ENCODE data around the gene RNF144B. TPM values are rescaled to one million over a fixed set of nuclear protein-coding genes. Genes with fewer than 3 reads are reported as not detected.
"Not testable (repeated sequence)": the region's sequence is repeated elsewhere in the genome, so short reads cannot be mapped to it uniquely, and the experiment has no call there.

RNF144B gene
- total and polyA plus RNA-seq, 2 of the 13 experiments (the other 11 are each of a cell fraction or from before 2014, with no cell fraction given), result 1.8 to 4.3 TPM

- H3K27ac ChIP-seq (ENCODE audit: extremely low read length, insufficient read depth, low read length), result no peak overlapping the region
- no peak for FAIRE-seq
- no peak for DNase-seq (ENCODE audit: low spot score)
- ChIA-PET POLR2A (interaction anchor here (1.4 kb wide), 1 partner anchor 20 kb away, joined by 3 read pairs; the partner anchor contains the start of gene RNF144B), CTCF (ENCODE audit: low intra/inter-chr PET ratio, low total read pairs) (no interaction called here)
- no peaks in the 10 kb centered on the region for H3K27me3 ChIP-seq (ENCODE audit: control insufficient read depth in 1 of 2, insufficient read depth in 2 of 2, low read length in 2 of 2)
- no peaks in the 10 kb centered on the region for H4K20me1 ChIP-seq (ENCODE audit: insufficient read depth, low read length)
- H3K4me3 ChIP-seq (replicated peaks in 1 of 3; ENCODE audit: insufficient read depth in 1 of 3, low read depth in 2 of 3, low read length in 3 of 3), result no peak overlapping the region
- no peak for ATAC-seq
- peaks cover 8% of the 10 kb centered on the region; the same call in 1 of the 2 replicates for H3K4me1 ChIP-seq (ENCODE audit: insufficient read depth, low read length)
- H2AFZ ChIP-seq (ENCODE audit: low read length), result no peak overlapping the region
- in situ Hi-C loops (cut with HindIII; ENCODE audit: extremely low pct_ligation_motif_present, low pct_unique_long_range_greater_than_20kb), result no loop called here
- intact Hi-C loops (cut with micrococcal nuclease; ENCODE audit: unreplicated experiment), result no loop called here
- no peaks in the 10 kb centered on the region for H3K9me3 ChIP-seq (ENCODE audit: low read length)
- H3K36me3 ChIP-seq (replicated peaks in 1 of 2; ENCODE audit: control insufficient read depth in 1 of 2, insufficient read depth in 2 of 2, low read length in 2 of 2), result no peaks in the 10 kb centered on the region; a peak in 1 of 5 replicates
- 97% methylated on average over 4 of the region's 4 CpGs for WGBS (ENCODE audit: low lambda C conversion rate)
- no peak overlapping the region for H3K9ac ChIP-seq (ENCODE audit: insufficient read depth, low read depth, low read length)
- TF ChIP-seq ZFYVE20 (CRISPR knock-in tag; IDR thresholded peaks at IDR 0.05; ENCODE audit: borderline replicate concordance, low read depth), result no peak
- no peak for TF ChIP-seq SCMH1 (CRISPR knock-in tag; IDR thresholded peaks at IDR 0.05; ENCODE audit: borderline replicate concordance)
- TF ChIP-seq BORCS8-MEF2B (CRISPR knock-in tag; IDR thresholded peaks at IDR 0.05), result no peak
- TF ChIP-seq ZNF317 (CRISPR knock-in tag; IDR thresholded peaks at IDR 0.05), result no peak
- TF ChIP-seq NFYB (CRISPR knock-in tag; IDR thresholded peaks at IDR 0.05), result no peak
- no peak for TF ChIP-seq ZBTB26 (CRISPR knock-in tag; IDR thresholded peaks at IDR 0.05; ENCODE audit: borderline replicate concordance)
- no peak for TF ChIP-seq HIC2 (CRISPR knock-in tag; IDR thresholded peaks at IDR 0.05; ENCODE audit: low read depth)
- no peak for TF ChIP-seq ZFP36L2 (CRISPR knock-in tag; IDR thresholded peaks at IDR 0.05)
- no peak for TF ChIP-seq ZFAT (CRISPR knock-in tag; conservative IDR thresholded peaks at IDR 0.05)
- no peak for TF ChIP-seq HNF4G (IDR thresholded peaks at IDR 0.05; ENCODE audit: borderline replicate concordance, low read depth, low read length)
- no peak for TF ChIP-seq HNF4G (CRISPR knock-in tag; IDR thresholded peaks at IDR 0.05; ENCODE audit: borderline replicate concordance, low read depth)
- TF ChIP-seq BRD4 (CRISPR knock-in tag; IDR thresholded peaks at IDR 0.05), result no peak
- H3K4me2 ChIP-seq (ENCODE audit: low read depth, low read length), result no peak overlapping the region
- no peaks in the 10 kb centered on the region for H3K79me2 ChIP-seq (ENCODE audit: insufficient read depth, low read length)
- BruUV-seq (replicated peaks), result no TSS peak
These were observed 20.0 kb downstream of the RNF144B start for GRCh38 chr6:18406955-18407749.

GRCh38 chr6:18409602-18410001 lies 22.5 kb downstream of the RNF144B start:
- H4K20me1 ChIP-seq (ENCODE audit: insufficient read depth, low read length); H3K4me3 ChIP-seq (replicated peaks in 1 of 3; ENCODE audit: insufficient read depth in 1 of 3, low read depth in 2 of 3, low read length in 3 of 3); H3K9me3 ChIP-seq (ENCODE audit: low read length); POLR2A ChIA-PET; H2AFZ ChIP-seq (ENCODE audit: low read length); H3K27ac ChIP-seq (ENCODE audit: extremely low read length, insufficient read depth, low read length); H3K9ac ChIP-seq (ENCODE audit: insufficient read depth, low read depth, low read length); BruUV-seq (replicated peaks); H3K27me3 ChIP-seq (ENCODE audit: control insufficient read depth in 1 of 2, insufficient read depth in 2 of 2, low read length in 2 of 2); H3K4me2 ChIP-seq (ENCODE audit: low read depth, low read length); H3K36me3 ChIP-seq (replicated peaks in 1 of 2; ENCODE audit: control insufficient read depth in 1 of 2, insufficient read depth in 2 of 2, low read length in 2 of 2); ATAC-seq; CTCF ChIA-PET (ENCODE audit: low intra/inter-chr PET ratio, low total read pairs); in situ Hi-C loops (cut with HindIII; ENCODE audit: extremely low pct_ligation_motif_present, low pct_unique_long_range_greater_than_20kb); DNase-seq (ENCODE audit: low spot score); intact Hi-C loops (cut with micrococcal nuclease; ENCODE audit: unreplicated experiment); FAIRE-seq; H3K79me2 ChIP-seq (ENCODE audit: insufficient read depth, low read length): not testable (repeated sequence)
- WGBS (ENCODE audit: low lambda C conversion rate), result 88% methylated on average over 11 of the region's 11 CpGs
- H3K4me1 ChIP-seq (ENCODE audit: insufficient read depth, low read length), result peaks cover 10% of the 10 kb centered on the region
